ENCODE data around the gene GCG. TPM values are rescaled to one million over a fixed set of nuclear protein-coding genes. Genes with fewer than 3 reads are reported as not detected.

The GCG gene
- total RNA-seq (not detected), polyA plus RNA-seq (not detected), total RNA-seq (not detected)

DNA sequence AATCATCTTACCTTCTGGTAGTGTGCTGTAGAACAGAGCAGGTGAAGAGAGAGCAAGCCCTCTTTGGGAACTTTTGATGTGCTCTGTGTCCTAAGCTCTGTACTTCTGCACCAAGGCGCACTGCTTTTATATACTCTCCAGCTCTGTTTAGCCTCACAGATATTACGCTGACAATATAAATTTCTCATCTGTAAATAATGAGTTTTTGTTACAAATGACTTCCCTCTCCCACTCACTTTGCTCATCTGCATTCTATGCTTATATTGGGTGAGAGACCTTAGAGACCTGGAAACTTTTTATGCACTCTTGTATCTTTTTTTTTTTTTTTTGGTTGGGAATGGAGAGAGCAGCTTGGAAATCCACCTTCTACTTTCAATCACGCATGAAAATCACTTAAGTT is at the start of gene GCG:
Gene GCG, minus strand, starts transcription at position 101 of the 400 bp plus-strand sequence. CDS start 3,069 bp downstream, outside the sequence.
- ATAC-seq (no peak), DNase-seq (no peak)
- Histone ChIP-seq H3K4me3 (ENCODE audit: low read length) (no peak within 1 kb of the TSS), H3K36me3 (ENCODE audit: control insufficient read depth in 2 of 3, insufficient read depth in 3 of 3, low read length in 3 of 3) (no peaks in the 10 kb centered on the region), H3K27me3 (ENCODE audit: control insufficient read depth in 2 of 2, insufficient read depth in 2 of 2, low read length in 2 of 2) (no peaks in the 10 kb centered on the region), H3K27ac (ENCODE audit: low read depth, low read length) (no peak within 1 kb of the TSS), H3K9me3 (ENCODE audit: control insufficient read depth in 2 of 3, low read length in 3 of 3) (no peaks in the 10 kb centered on the region), H3K4me1 (ENCODE audit: control insufficient read depth in 2 of 2, insufficient read depth in 2 of 2, low read length in 2 of 2) (no peaks in the 10 kb centered on the region)
- Mint-ChIP-seq H3K36me3 (no peaks in the 10 kb centered on the region), H3K9me3 (no peaks in the 10 kb centered on the region), H3K27ac (no peak within 1 kb of the TSS), H3K4me1 (peaks cover 0 to 7% (median 5%) of the 10 kb centered on the region in 7 donors), H3K4me3 (no peak within 1 kb of the TSS), H3K27me3 (peaks cover 24 to 69% (median 48%) of the 10 kb centered on the region in 5 donors)
- ChIA-PET CTCF (interaction anchor here (0.6 to 0.7 kb wide), 2 partner anchors 144 to 298 kb away, joined by 3 to 4 read pairs; no protein-coding TSS in a partner anchor), POLR2A (no interaction called here)
- intact Hi-C loops (cut with micrococcal nuclease) = loop anchor here in 1 of 2 donors (10.0 kb wide), 1 partner anchor 567 kb away; no protein-coding TSS in a partner anchor

DNA sequence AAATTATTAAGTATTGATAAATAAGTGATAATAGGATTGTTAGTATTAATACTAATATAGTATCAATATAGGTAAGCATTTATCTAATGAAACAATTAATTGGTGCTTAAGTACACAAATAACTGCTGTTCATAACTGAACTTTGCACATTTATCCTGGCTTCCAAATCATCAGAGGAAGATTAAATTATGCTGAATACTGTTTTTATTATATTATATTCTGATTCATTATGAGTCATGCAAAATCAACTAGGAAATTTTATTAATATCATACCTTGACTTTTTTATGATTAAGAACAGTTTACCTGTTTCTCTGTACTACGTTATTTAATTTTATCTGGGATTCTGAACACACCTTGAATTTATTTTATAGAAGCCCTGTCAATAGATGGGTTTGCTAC is 48.6 kb upstream of the GCG start:
- POLR2A ChIA-PET = no interaction called here
- Mint-ChIP-seq H3K4me3 (no peak overlapping the region), H3K9me3 (no peaks in the 10 kb centered on the region), H3K27ac (no peak overlapping the region), H3K27me3 (peaks cover 18 to 33% (median 23%) of the 10 kb centered on the region in 5 donors), H3K36me3 (no peaks in the 10 kb centered on the region), H3K4me1 (no peaks in the 10 kb centered on the region)
- Histone ChIP-seq H3K9me3 (ENCODE audit: control insufficient read depth in 2 of 3, low read length in 3 of 3) (no peaks in the 10 kb centered on the region), H3K27ac (ENCODE audit: low read depth, low read length) (no peak overlapping the region), H3K27me3 (ENCODE audit: control insufficient read depth in 2 of 2, insufficient read depth in 2 of 2, low read length in 2 of 2) (no peaks in the 10 kb centered on the region), H3K4me1 (ENCODE audit: control insufficient read depth in 2 of 2, insufficient read depth in 2 of 2, low read length in 2 of 2) (no peaks in the 10 kb centered on the region), H3K4me3 (ENCODE audit: low read length) (no peak overlapping the region), H3K36me3 (ENCODE audit: control insufficient read depth in 2 of 3, insufficient read depth in 3 of 3, low read length in 3 of 3) (no peaks in the 10 kb centered on the region)
- CTCF ChIA-PET = no interaction called here
- intact Hi-C loops (cut with micrococcal nuclease) = no loop called here
- ATAC-seq = no peak
- DNase-seq = no peak

DNA sequence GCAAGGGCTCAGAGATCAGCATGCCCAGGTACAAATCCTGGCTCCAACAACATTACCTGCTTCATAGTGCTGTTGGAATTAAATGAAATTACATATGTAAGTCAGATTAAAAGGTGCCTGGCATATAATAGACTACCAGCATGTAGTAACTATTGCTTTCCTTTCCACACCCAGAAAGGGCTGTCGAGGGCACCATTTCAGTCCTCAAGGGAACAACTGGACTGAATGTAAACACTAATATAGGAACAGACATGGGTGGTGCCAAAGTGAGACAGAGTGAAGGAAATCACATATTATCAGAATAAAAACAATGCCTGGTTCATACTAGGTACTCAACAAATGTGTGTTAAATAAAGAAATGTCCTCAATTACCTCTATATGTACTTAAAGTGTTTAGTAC is 47.9 kb upstream of the GCG start:
- H3K27me3 ChIP-seq (ENCODE audit: control insufficient read depth in 2 of 2, insufficient read depth in 2 of 2, low read length in 2 of 2) = no peaks in the 10 kb centered on the region
- Mint-ChIP-seq H3K4me1 (no peaks in the 10 kb centered on the region), H3K36me3 (no peaks in the 10 kb centered on the region), H3K27ac (no peak overlapping the region), H3K27me3 (peaks cover 21 to 33% (median 26%) of the 10 kb centered on the region in 5 donors), H3K4me3 (no peak overlapping the region), H3K9me3 (no peaks in the 10 kb centered on the region)
- no peaks in the 10 kb centered on the region for H3K4me1 ChIP-seq (ENCODE audit: control insufficient read depth in 2 of 2, insufficient read depth in 2 of 2, low read length in 2 of 2)
- ChIA-PET POLR2A (no interaction called here), CTCF (no interaction called here)
- DNase-seq = no peak
- no peaks in the 10 kb centered on the region for H3K36me3 ChIP-seq (ENCODE audit: control insufficient read depth in 2 of 3, insufficient read depth in 3 of 3, low read length in 3 of 3)
- H3K4me3 ChIP-seq (ENCODE audit: low read length) = no peak overlapping the region
- no peaks in the 10 kb centered on the region for H3K9me3 ChIP-seq (ENCODE audit: control insufficient read depth in 2 of 3, low read length in 3 of 3)
- intact Hi-C loops (cut with micrococcal nuclease) = no loop called here
- ATAC-seq = no peak
- no peak overlapping the region for H3K27ac ChIP-seq (ENCODE audit: low read depth, low read length)

DNA sequence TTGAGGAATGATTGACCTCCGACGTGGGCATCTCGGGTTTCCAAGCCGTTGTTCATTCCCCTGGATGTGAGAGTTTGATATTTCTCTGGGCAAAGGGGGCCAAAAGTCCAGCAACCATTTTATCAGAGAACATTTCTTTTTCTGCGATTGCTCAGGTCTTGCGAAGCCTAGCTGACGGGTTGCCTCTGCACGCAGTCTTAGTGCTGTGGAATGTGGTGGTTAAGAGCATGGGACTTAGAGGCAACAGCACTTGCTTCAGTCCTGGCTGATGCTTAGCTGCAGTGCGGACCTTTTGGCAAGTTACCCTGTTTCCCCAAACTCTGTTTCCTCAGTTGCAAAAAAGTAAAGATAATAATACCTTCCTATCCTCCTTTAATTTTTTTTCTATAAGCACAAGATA is 46.2 kb upstream of the GCG start:
- H3K4me1 Mint-ChIP-seq = no peaks in the 10 kb centered on the region
- no peak overlapping the region for H3K4me3 Mint-ChIP-seq
- DNase-seq (no peak), ATAC-seq (no peak)
- CTCF ChIA-PET = no interaction called here
- no peak overlapping the region for H3K27ac Mint-ChIP-seq
- no peaks in the 10 kb centered on the region for H3K36me3 Mint-ChIP-seq
- H3K4me3 ChIP-seq (ENCODE audit: low read length) = no peak overlapping the region
- H3K4me1 ChIP-seq (ENCODE audit: control insufficient read depth in 2 of 2, insufficient read depth in 2 of 2, low read length in 2 of 2) = no peaks in the 10 kb centered on the region
- peaks cover 25 to 39% (median 33%) of the 10 kb centered on the region in 5 donors for H3K27me3 Mint-ChIP-seq
- H3K27me3 ChIP-seq (ENCODE audit: control insufficient read depth in 2 of 2, insufficient read depth in 2 of 2, low read length in 2 of 2) = no peaks in the 10 kb centered on the region
- intact Hi-C loops (cut with micrococcal nuclease) = no loop called here
- no peaks in the 10 kb centered on the region for H3K9me3 Mint-ChIP-seq
- no peak overlapping the region for H3K27ac ChIP-seq (ENCODE audit: low read depth, low read length)
- no peaks in the 10 kb centered on the region for H3K36me3 ChIP-seq (ENCODE audit: control insufficient read depth in 2 of 3, insufficient read depth in 3 of 3, low read length in 3 of 3)
- POLR2A ChIA-PET = interaction anchor here (0.7 kb wide), 1 partner anchor 9 kb away, joined by 3 read pairs; no protein-coding TSS in a partner anchor
- H3K9me3 ChIP-seq (ENCODE audit: control insufficient read depth in 2 of 3, low read length in 3 of 3) = no peaks in the 10 kb centered on the region

DNA sequence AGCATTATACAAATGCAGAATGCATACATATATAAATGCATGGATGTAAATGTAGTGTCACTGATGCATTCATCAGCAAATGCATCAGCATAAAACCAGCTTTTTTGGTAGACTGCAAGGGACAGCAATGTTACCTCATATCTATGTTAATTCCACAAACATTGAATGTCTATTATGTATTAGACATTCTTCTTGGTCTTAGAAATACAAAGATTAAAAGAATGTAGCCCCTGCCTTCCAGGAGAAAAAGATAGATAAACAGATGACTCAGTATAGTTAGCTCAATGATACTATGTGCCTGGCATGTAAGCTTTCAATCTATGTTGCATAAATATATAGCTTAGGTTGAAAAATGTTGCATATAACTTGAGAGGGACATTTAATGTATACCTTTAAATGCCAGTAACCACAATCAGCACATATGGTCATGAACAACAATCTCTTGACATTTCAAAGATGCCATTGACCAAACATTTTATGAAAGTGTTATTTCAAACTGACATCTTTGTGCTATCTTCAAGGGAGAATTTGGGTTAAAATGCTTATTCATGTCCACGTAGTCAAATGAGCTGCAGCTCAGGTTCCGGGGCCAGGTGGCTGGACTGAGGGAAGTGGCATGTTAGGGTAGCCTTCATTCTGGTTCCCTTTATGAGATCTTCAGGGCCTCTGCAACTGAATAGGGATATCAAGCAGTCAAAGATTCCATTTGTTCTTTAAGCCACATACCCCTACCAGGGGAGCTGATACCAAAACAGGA is 45.2 kb upstream of the GCG start:
- H3K9me3 Mint-ChIP-seq = no peaks in the 10 kb centered on the region
- ATAC-seq = no peak
- H3K4me3 Mint-ChIP-seq = no peak overlapping the region
- Histone ChIP-seq H3K4me1 (ENCODE audit: control insufficient read depth in 2 of 2, insufficient read depth in 2 of 2, low read length in 2 of 2) (no peaks in the 10 kb centered on the region), H3K4me3 (ENCODE audit: low read length) (no peak overlapping the region), H3K9me3 (ENCODE audit: control insufficient read depth in 2 of 3, low read length in 3 of 3) (no peaks in the 10 kb centered on the region), H3K36me3 (ENCODE audit: control insufficient read depth in 2 of 3, insufficient read depth in 3 of 3, low read length in 3 of 3) (no peaks in the 10 kb centered on the region), H3K27me3 (ENCODE audit: control insufficient read depth in 2 of 2, insufficient read depth in 2 of 2, low read length in 2 of 2) (no peaks in the 10 kb centered on the region), H3K27ac (ENCODE audit: low read depth, low read length) (no peak overlapping the region)
- no peaks in the 10 kb centered on the region for H3K4me1 Mint-ChIP-seq
- H3K36me3 Mint-ChIP-seq = peaks cover 0 to 3% (median 0%) of the 10 kb centered on the region in 5 donors
- POLR2A ChIA-PET = no interaction called here
- intact Hi-C loops (cut with micrococcal nuclease) = no loop called here
- no peak for DNase-seq
- H3K27ac Mint-ChIP-seq = no peak overlapping the region
- CTCF ChIA-PET = interaction anchor here (0.8 kb wide), 1 partner anchor 99 kb away, joined by 6 read pairs; no protein-coding TSS in a partner anchor
- peaks cover 34 to 46% (median 41%) of the 10 kb centered on the region in 5 donors for H3K27me3 Mint-ChIP-seq

DNA sequence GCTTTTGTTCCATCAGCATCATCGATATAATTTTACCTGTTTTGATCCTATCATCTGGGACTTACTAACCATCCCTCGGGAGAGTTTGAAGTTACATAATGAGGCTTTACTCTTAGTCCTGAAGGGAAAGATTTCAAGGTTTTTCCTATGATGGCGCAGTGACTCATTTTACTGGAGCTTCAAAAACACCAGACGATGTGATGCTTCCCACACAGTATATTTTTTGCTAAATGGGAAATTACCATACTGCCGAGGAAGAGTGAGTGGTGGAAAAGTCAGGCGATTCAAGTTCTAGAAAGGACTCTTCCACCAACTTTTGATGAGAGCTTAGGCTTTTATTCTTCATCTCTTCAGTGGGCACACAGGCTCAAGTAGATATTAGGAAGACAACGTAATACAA is 44.6 kb upstream of the GCG start:
- intact Hi-C loops (cut with micrococcal nuclease) = no loop called here
- POLR2A ChIA-PET = no interaction called here

DNA sequence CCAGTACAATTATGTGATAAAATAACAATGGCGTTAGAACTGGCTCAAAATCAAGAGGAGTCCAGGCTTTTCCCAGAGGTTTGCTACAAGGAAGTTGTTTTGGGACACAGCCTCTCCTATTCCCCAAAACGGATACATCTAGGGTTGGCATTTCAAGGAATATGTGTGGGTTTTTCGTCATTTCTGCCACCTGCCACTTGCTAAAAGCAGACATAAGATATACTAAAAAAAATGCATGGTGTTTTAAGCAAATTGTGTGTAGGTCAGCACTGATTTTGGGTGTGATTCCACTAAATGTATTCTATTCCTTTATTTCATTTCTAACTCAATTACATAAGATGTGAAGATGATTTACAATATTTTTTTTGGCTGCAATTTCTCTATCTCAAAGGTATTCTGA is 36.4 kb upstream of the GCG start:
- Mint-ChIP-seq H3K27me3 (peaks cover 23 to 42% (median 28%) of the 10 kb centered on the region in 5 donors), H3K4me3 (no peak overlapping the region), H3K27ac (no peak overlapping the region), H3K9me3 (peaks cover 0 to 3% (median 0%) of the 10 kb centered on the region in 11 donors), H3K4me1 (peaks cover 0 to 7% (median 0%) of the 10 kb centered on the region in 7 donors), H3K36me3 (peaks cover 0 to 7% (median 0%) of the 10 kb centered on the region in 5 donors)
- no peak for ATAC-seq
- H3K9me3 ChIP-seq (ENCODE audit: control insufficient read depth in 2 of 3, low read length in 3 of 3) = no peaks in the 10 kb centered on the region
- POLR2A ChIA-PET = no interaction called here
- DNase-seq = no peak
- CTCF ChIA-PET = no interaction called here
- intact Hi-C loops (cut with micrococcal nuclease) = no loop called here
- H3K4me1 ChIP-seq (ENCODE audit: control insufficient read depth in 2 of 2, insufficient read depth in 2 of 2, low read length in 2 of 2) = no peaks in the 10 kb centered on the region
- no peak overlapping the region for H3K4me3 ChIP-seq (ENCODE audit: low read length)
- no peaks in the 10 kb centered on the region for H3K36me3 ChIP-seq (ENCODE audit: control insufficient read depth in 2 of 3, insufficient read depth in 3 of 3, low read length in 3 of 3)
- H3K27me3 ChIP-seq (ENCODE audit: control insufficient read depth in 2 of 2, insufficient read depth in 2 of 2, low read length in 2 of 2) = no peaks in the 10 kb centered on the region
- no peak overlapping the region for H3K27ac ChIP-seq (ENCODE audit: low read depth, low read length)

More for the DNA sequence above, 44.6 kb upstream of the GCG start:
- Mint-ChIP-seq H3K9me3 (peaks cover 0 to 3% (median 0%) of the 10 kb centered on the region in 11 donors), H3K4me1 (no peaks in the 10 kb centered on the region), H3K36me3 (peaks cover 0 to 7% (median 0%) of the 10 kb centered on the region in 5 donors), H3K27me3 (peaks cover 36 to 49% (median 43%) of the 10 kb centered on the region in 5 donors), H3K27ac (no peak overlapping the region), H3K4me3 (no peak overlapping the region)
- CTCF ChIA-PET = no interaction called here
- no peak for DNase-seq
- Histone ChIP-seq H3K27ac (ENCODE audit: low read depth, low read length) (no peak overlapping the region), H3K4me3 (ENCODE audit: low read length) (no peak overlapping the region), H3K4me1 (ENCODE audit: control insufficient read depth in 2 of 2, insufficient read depth in 2 of 2, low read length in 2 of 2) (no peaks in the 10 kb centered on the region), H3K36me3 (ENCODE audit: control insufficient read depth in 2 of 3, insufficient read depth in 3 of 3, low read length in 3 of 3) (no peaks in the 10 kb centered on the region), H3K9me3 (ENCODE audit: control insufficient read depth in 2 of 3, low read length in 3 of 3) (no peaks in the 10 kb centered on the region), H3K27me3 (ENCODE audit: control insufficient read depth in 2 of 2, insufficient read depth in 2 of 2, low read length in 2 of 2) (no peaks in the 10 kb centered on the region)
- ATAC-seq = no peak

Data from naive thymus-derived CD4-positive, alpha-beta T cell (primary cell).